GM08714 (cell line): ENCODE data around the gene GFY.

Source experiments
- H3K4me3 ChIP-seq: fragments of 200-500 bp; sonication (Bioruptor generic); 2 replicates; pipeline ENCODE4 v1.5.1; 2014; ENCODE audit warnings: mild to moderate bottlenecking, low read length, inconsistent platforms
- ZNF274 ChIP-seq: IDR thresholded peaks from 2 replicates; pipeline ENCODE4 v1.6.1; 2012; ENCODE audit warnings: mild to moderate bottlenecking, low read depth, low read length

Gene GFY

GRCh38 chr19:49473868-49474541 lies 48.8 kb downstream of the GFY start, which contains the start of gene FLT3LG:
Gene FLT3LG (plus strand): TSS chr19:49474215. CDS start chr19:49474640, 425 bp downstream.
- peak within 1 kb of the TSS; percentile 51; the same call in 1 of the 2 replicates for H3K4me3 ChIP-seq
- no peak for TF ChIP-seq ZNF274

- peak overlapping the region; percentile 51; the same call in 1 of the 2 replicates for H3K4me3 ChIP-seq
- no peak for TF ChIP-seq ZNF274
Observed at GRCh38 chr19:49474542-49474924, 49.3 kb downstream of the GFY start.

GRCh38 chr19:49475191-49475917 lies 50.2 kb downstream of the GFY start:
- TF ChIP-seq ZNF274: no peak
- H3K4me3 ChIP-seq: no peak overlapping the region; the same call in 1 of the 2 replicates

- TF ChIP-seq ZNF274: no peak
- no peak overlapping the region for H3K4me3 ChIP-seq
Observed at GRCh38 chr19:49475995-49476880, 51.0 kb downstream of the GFY start.
